DND-41 (cell line): Measurements from ENCODE around the gene SRF.

Experiments used
- EZH2 ChIP-seq: IDR thresholded peaks from 3 replicates; pipeline ENCODE4 v1.6.1; 2012; ENCODE audit warnings: borderline replicate concordance, low read depth, mild to moderate bottlenecking, moderate library complexity, low read length, inconsistent platforms; ENCODE audit not compliant: severe bottlenecking
- TF ChIP-seq, protein P1 (sequence below): IDR thresholded peaks from 2 replicates; pipeline ENCODE4 v1.5.1; 2012; ENCODE audit warnings: borderline replicate concordance, low read length, moderate library complexity, mild to moderate bottlenecking; ENCODE audit not compliant: poor library complexity, severe bottlenecking; ENCODE audit errors: extremely low read depth

DNA sequence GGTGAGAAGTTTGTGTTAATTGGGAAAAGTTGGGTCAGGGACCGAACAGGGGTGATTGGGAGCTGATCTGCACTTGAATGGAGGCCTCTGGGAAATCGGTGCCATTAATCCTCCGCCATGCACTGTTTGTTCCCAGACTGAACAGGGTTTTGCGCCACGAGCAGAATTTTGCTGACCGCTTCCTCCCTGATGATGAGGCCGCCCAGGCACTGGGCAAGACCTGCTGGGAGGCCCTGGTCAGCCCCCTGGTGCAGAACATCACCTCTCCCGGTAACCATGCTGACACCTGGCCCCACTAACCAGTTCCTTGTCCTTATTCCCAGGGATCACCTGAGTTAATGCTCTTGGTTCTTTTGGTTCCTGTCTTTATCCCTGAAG, 32.6 kb downstream of the SRF start:
- TF ChIP-seq, protein P1, sequence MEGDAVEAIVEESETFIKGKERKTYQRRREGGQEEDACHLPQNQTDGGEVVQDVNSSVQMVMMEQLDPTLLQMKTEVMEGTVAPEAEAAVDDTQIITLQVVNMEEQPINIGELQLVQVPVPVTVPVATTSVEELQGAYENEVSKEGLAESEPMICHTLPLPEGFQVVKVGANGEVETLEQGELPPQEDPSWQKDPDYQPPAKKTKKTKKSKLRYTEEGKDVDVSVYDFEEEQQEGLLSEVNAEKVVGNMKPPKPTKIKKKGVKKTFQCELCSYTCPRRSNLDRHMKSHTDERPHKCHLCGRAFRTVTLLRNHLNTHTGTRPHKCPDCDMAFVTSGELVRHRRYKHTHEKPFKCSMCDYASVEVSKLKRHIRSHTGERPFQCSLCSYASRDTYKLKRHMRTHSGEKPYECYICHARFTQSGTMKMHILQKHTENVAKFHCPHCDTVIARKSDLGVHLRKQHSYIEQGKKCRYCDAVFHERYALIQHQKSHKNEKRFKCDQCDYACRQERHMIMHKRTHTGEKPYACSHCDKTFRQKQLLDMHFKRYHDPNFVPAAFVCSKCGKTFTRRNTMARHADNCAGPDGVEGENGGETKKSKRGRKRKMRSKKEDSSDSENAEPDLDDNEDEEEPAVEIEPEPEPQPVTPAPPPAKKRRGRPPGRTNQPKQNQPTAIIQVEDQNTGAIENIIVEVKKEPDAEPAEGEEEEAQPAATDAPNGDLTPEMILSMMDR = no peak
- TF ChIP-seq EZH2 = no peak
